ENCODE data around the gene TBC1D4. TPM values are rescaled to one million over a fixed set of nuclear protein-coding genes. Genes with fewer than 3 reads are reported as not detected.

Gene TBC1D4
- polyA plus RNA-seq (2011; rRNA removed) (12.7 and 16.4 TPM in 2 replicates), polyA minus RNA-seq (2011; rRNA and poly(A)+ RNA removed) (16.7 and 17.0 TPM in 2 replicates)

- CTCF ChIA-PET, result interaction anchor here (0.6 to 2.4 kb wide), 35 partner anchors 9 to 991 kb away, joined by 3 to 33 read pairs (median 4); partner anchors contain the start of gene UCHL3
- peak; percentile 92 for TF ChIP-seq CTCF (IDR thresholded peaks at IDR 0.05; ENCODE audit: insufficient read depth, low read depth, low read length)
- Histone ChIP-seq H3K27me3 (ENCODE audit: control insufficient read depth, insufficient read depth, low read length) (no peaks in the 10 kb centered on the region), H3K4me3 (ENCODE audit: low read depth, low read length) (peak within 1 kb of the TSS; percentile 77), H3K36me3 (ENCODE audit: control insufficient read depth, insufficient read depth, low read length) (no peaks in the 10 kb centered on the region)
- peak; percentile 62 for DNase-seq (ENCODE audit: low read depth)
- POLR2A ChIA-PET, result interaction anchor here (0.6 kb wide), 1 partner anchor 90 kb away, joined by 4 read pairs; no protein-coding TSS in a partner anchor
Measured at GRCh38 chr13:75482070-75482819, at the start of gene TBC1D4. Gene TBC1D4 (minus strand): TSS chr13:75482169. CDS start chr13:75481767, 402 bp downstream.

- POLR2A ChIA-PET, result no interaction called here
- CTCF ChIA-PET, result interaction anchor here (1.0 to 1.2 kb wide), 2 partner anchors 19 to 26 kb away, joined by 3 read pairs; partner anchors contain the start of gene UCHL3
- TF ChIP-seq CTCF (IDR thresholded peaks at IDR 0.05; ENCODE audit: insufficient read depth, low read depth, low read length), result no peak
Measured at GRCh38 chr13:75530549-75530961, 48.6 kb upstream of the TBC1D4 start.

GRCh38 chr13:75521956-75522355 is 40.0 kb upstream of the TBC1D4 start:
- CTCF ChIA-PET, result interaction anchor here (1.6 kb wide), 1 partner anchor 10 kb away, joined by 3 read pairs; no protein-coding TSS in a partner anchor
- POLR2A ChIA-PET, result no interaction called here
- DNase-seq (ENCODE audit: low read depth), result no peak
- Histone ChIP-seq H3K36me3 (ENCODE audit: control insufficient read depth, insufficient read depth, low read length) (peaks cover 2% of the 10 kb centered on the region; the same call in 1 of the 2 replicates), H3K4me3 (ENCODE audit: low read depth, low read length) (no peak overlapping the region), H3K27me3 (ENCODE audit: control insufficient read depth, insufficient read depth, low read length) (no peaks in the 10 kb centered on the region)
- no peak for TF ChIP-seq CTCF (IDR thresholded peaks at IDR 0.05; ENCODE audit: insufficient read depth, low read depth, low read length)

More at GRCh38 chr13:75530549-75530961, 48.6 kb upstream of the TBC1D4 start:
- Histone ChIP-seq H3K36me3 (ENCODE audit: control insufficient read depth, insufficient read depth, low read length) (peaks cover 2% of the 10 kb centered on the region), H3K4me3 (ENCODE audit: low read depth, low read length) (no peak overlapping the region), H3K27me3 (ENCODE audit: control insufficient read depth, insufficient read depth, low read length) (no peaks in the 10 kb centered on the region)
- no peak for DNase-seq (ENCODE audit: low read depth)

GRCh38 chr13:75518439-75519088 is 36.6 kb upstream of the TBC1D4 start:
- H3K36me3 ChIP-seq (ENCODE audit: control insufficient read depth, insufficient read depth, low read length), result no peaks in the 10 kb centered on the region
- DNase-seq (ENCODE audit: low read depth), result no peak
- H3K27me3 ChIP-seq (ENCODE audit: control insufficient read depth, insufficient read depth, low read length), result no peaks in the 10 kb centered on the region
- no peak overlapping the region for H3K4me3 ChIP-seq (ENCODE audit: low read depth, low read length)
- ChIA-PET CTCF (no interaction called here), POLR2A (no interaction called here)
- no peak for TF ChIP-seq CTCF (IDR thresholded peaks at IDR 0.05; ENCODE audit: insufficient read depth, low read depth, low read length)

All from BJ (cell line).